Fibroblast of peridontal ligament (primary cell): ENCODE data around the gene C10orf53.
"Not testable (repeated sequence)": the region's sequence is repeated elsewhere in the genome, so short reads cannot be mapped to it uniquely, and the experiment has no call there.

ENCODE experiments used
- DNase-seq: peaks from one replicate; pipeline ENCODE4 v3.0.0-alpha.2; 2010; ENCODE audit errors: extremely low read depth

The C10orf53 gene

GRCh38 chr10:49652421-49653272 lies 26.8 kb upstream of the C10orf53 start:
- DNase-seq: no peak

GRCh38 chr10:49653273-49653929 lies 26.1 kb upstream of the C10orf53 start:
- DNase-seq: no peak

- DNase-seq: no peak
Measured at GRCh38 chr10:49654036-49654693, 25.3 kb upstream of the C10orf53 start.

- DNase-seq: no peak
Measured at GRCh38 chr10:49655099-49655498, 24.4 kb upstream of the C10orf53 start.

GRCh38 chr10:49656845-49657493 lies 22.5 kb upstream of the C10orf53 start:
- DNase-seq: no peak

GRCh38 chr10:49657606-49658005 lies 21.8 kb upstream of the C10orf53 start:
- no peak for DNase-seq

- DNase-seq: no peak
Measured at GRCh38 chr10:49661140-49661856, 18.2 kb upstream of the C10orf53 start.

- no peak for DNase-seq
Measured at GRCh38 chr10:49662169-49662830, 17.2 kb upstream of the C10orf53 start.

- no peak for DNase-seq
Measured at GRCh38 chr10:49663596-49663995, 15.9 kb upstream of the C10orf53 start.

- no peak for DNase-seq
Measured at GRCh38 chr10:49664006-49664841, 15.2 kb upstream of the C10orf53 start.

GRCh38 chr10:49664842-49665355 lies 14.6 kb upstream of the C10orf53 start:
- no peak for DNase-seq

GRCh38 chr10:49666054-49666615 lies 13.3 kb upstream of the C10orf53 start:
- no peak for DNase-seq

GRCh38 chr10:49666685-49667084 lies 12.8 kb upstream of the C10orf53 start:
- DNase-seq: no peak

- DNase-seq: no peak
Measured at GRCh38 chr10:49667991-49668390, 11.5 kb upstream of the C10orf53 start.

- no peak for DNase-seq
Measured at GRCh38 chr10:49668684-49669083, 10.8 kb upstream of the C10orf53 start.

GRCh38 chr10:49678827-49679479 lies 498 bp upstream of the C10orf53 start:
- no peak for DNase-seq

GRCh38 chr10:49682449-49682848 lies 3.0 kb downstream of the C10orf53 start:
- not testable (repeated sequence) for DNase-seq

- DNase-seq: no peak
Measured at GRCh38 chr10:49682879-49683278, 3.4 kb downstream of the C10orf53 start.

GRCh38 chr10:49686651-49687050 lies 7.2 kb downstream of the C10orf53 start:
- DNase-seq: no peak
